ENCODE data around the gene SLC37A2. TPM values are rescaled to one million over a fixed set of nuclear protein-coding genes. Genes with fewer than 3 reads are reported as not detected.

Gene SLC37A2
- total RNA-seq, 1 donor from 2014 or later, result 0.64 TPM

DNA sequence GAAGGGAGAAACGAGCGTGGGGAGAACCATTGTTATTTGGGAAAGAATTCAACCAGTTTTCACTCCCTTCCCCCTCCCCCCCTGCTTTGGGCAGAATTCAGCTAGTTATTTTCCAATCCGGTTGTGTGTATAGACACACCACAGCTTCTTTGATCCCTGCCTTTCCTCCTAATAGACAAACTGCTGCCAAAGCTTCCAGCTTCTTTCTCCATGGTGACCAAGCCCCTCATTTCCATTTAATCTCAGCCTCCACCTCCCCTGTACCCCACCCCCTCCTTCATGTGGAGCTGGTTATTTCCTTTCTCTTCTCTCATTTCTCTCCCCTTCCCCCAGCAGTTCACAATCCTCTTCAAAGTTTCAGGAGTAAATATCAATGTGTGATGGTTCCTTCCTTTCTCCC lies 76.7 kb downstream of the SLC37A2 start:
- H3K4me3 Mint-ChIP-seq (ENCODE audit: unreplicated experiment), result no peak overlapping the region
- H3K4me1 Mint-ChIP-seq (ENCODE audit: unreplicated experiment), result peaks cover 11% of the 10 kb centered on the region
- H3K9me3 Mint-ChIP-seq (ENCODE audit: unreplicated experiment), result no peaks in the 10 kb centered on the region
- no peak for DNase-seq (ENCODE audit: extremely low spot score, unreplicated experiment)
- no peak overlapping the region for H3K27ac Mint-ChIP-seq (ENCODE audit: unreplicated experiment)
- H3K36me3 Mint-ChIP-seq (ENCODE audit: unreplicated experiment), result no peaks in the 10 kb centered on the region
- TF ChIP-seq, protein P1, sequence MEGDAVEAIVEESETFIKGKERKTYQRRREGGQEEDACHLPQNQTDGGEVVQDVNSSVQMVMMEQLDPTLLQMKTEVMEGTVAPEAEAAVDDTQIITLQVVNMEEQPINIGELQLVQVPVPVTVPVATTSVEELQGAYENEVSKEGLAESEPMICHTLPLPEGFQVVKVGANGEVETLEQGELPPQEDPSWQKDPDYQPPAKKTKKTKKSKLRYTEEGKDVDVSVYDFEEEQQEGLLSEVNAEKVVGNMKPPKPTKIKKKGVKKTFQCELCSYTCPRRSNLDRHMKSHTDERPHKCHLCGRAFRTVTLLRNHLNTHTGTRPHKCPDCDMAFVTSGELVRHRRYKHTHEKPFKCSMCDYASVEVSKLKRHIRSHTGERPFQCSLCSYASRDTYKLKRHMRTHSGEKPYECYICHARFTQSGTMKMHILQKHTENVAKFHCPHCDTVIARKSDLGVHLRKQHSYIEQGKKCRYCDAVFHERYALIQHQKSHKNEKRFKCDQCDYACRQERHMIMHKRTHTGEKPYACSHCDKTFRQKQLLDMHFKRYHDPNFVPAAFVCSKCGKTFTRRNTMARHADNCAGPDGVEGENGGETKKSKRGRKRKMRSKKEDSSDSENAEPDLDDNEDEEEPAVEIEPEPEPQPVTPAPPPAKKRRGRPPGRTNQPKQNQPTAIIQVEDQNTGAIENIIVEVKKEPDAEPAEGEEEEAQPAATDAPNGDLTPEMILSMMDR (IDR thresholded peaks at IDR 0.05), result no peak
- no peaks in the 10 kb centered on the region for H3K27me3 Mint-ChIP-seq (ENCODE audit: unreplicated experiment)

Other genes starting within 250 kb of the SLC37A2 start
- 14.5 and 15.3 TPM in 2 replicates for gene ROBO3, start 197.9 kb upstream of the SLC37A2 start, total RNA-seq
- gene ROBO4, start 165.4 kb upstream of the SLC37A2 start, total RNA-seq, result 0.56 TPM in 1 of 2 replicates, not detected in the other
- gene HEPN1, start 144.1 kb upstream of the SLC37A2 start, total RNA-seq, result not detected in 2 replicates
- not detected in 2 replicates for gene HEPACAM, start 127.3 kb upstream of the SLC37A2 start, total RNA-seq
- 1.3 and 1.8 TPM in 2 replicates for gene CCDC15, start 109.1 kb upstream of the SLC37A2 start, total RNA-seq
- gene TMEM218, start 48.3 kb downstream of the SLC37A2 start, total RNA-seq, result 19.9 and 23.7 TPM in 2 replicates
- gene PKNOX2, start 101.4 kb downstream of the SLC37A2 start, total RNA-seq, result 78.7 and 89.3 TPM in 2 replicates

Data from osteocyte (in vitro differentiated cells).